Adrenal gland (tissue), 12 donors: ENCODE data around the gene TMCC1. TPM values are rescaled to one million over a fixed set of nuclear protein-coding genes. Genes with fewer than 3 reads are reported as not detected.
"Not testable (repeated sequence)": the region's sequence is repeated elsewhere in the genome, so short reads cannot be mapped to it uniquely, and the experiment has no call there.

Source experiments
- DNase-seq, 7 donors: peaks; one replicate each; pipeline ENCODE4 v3.0.0-alpha.2; 2019 to 2020
- H3K27ac ChIP-seq, 5 donors: fragments of 200-600 bp; sonication (generic) in 4 of 5; 1 replicate in 3 of 5; 2 replicates in 2 of 5; pipeline versions ENCODE4 v1.5.1 to v1.8.0; 2016 to 2020; ENCODE audit warnings: mild to moderate bottlenecking in 1 of 5
- H3K27me3 ChIP-seq: fragments of 200-600 bp; 2 replicates; pipeline ENCODE4 v1.8.0; 2021
- H3K36me3 ChIP-seq, 2 donors: fragments of 200-600 bp; replicated peaks in 1 of 2; 1 replicate in 1 of 2; 2 replicates in 1 of 2; pipeline versions ENCODE4 v1.5.1 to v1.8.0; 2018 to 2022
- H3K4me1 ChIP-seq, 2 donors: fragments of 200-600 bp; replicated peaks in 1 of 2; 1 replicate in 1 of 2; 2 replicates in 1 of 2; pipeline versions ENCODE4 v1.5.1 to v1.8.0; 2018 to 2021
- H3K4me3 ChIP-seq, 4 donors: fragments of 200-600 bp; sonication (generic) in 3 of 4; one replicate each; pipeline ENCODE4 v1.5.1; 2016 to 2018
- H3K9me3 ChIP-seq, 3 donors: fragments of 200-600 bp; sonication (generic) in 1 of 3; replicated peaks in 1 of 3; 1 replicate in 2 of 3; 2 replicates in 1 of 3; pipeline versions ENCODE4 v1.5.1 to v1.8.0; 2016 to 2021
- CTCF ChIP-seq, 6 experiments: fragments of 450-650 bp in 4 of 6; fragments of 200-600 bp in 2 of 6; sonication (generic) in 1 of 6; IDR thresholded peaks; 1 replicate in 5 of 6; 2 replicates in 1 of 6; pipeline versions ENCODE4 v1.5.1 to v1.8.0; 2016 to 2021; ENCODE audit warnings: antibody characterized with exemption in 6 of 6, mild to moderate bottlenecking in 2 of 6, moderate library complexity in 1 of 6
- POLR2A ChIP-seq, 2 donors: fragments of 450-650 bp; IDR thresholded peaks; one replicate each; pipeline ENCODE4 v1.6.1; 2017; ENCODE audit warnings: antibody characterized with exemption in 2 of 2, mild to moderate bottlenecking in 2 of 2, moderate library complexity in 1 of 2
- WGBS, 4 donors: extraction: QIAGEN DNeasy Blood & Tissue Kit in 2 of 4; methylation state at CpG; one replicate each; pipeline versions ENCODE4 v1.1.5 to v1.1.7; 2013 to 2017; 5-methylcytosine and 5-hydroxymethylcytosine counted together
- intact Hi-C, 2 donors: fragments of 100-400 bp; cut with DNase I; formaldehyde crosslinking; loops; one replicate each; pipeline versions ENCODE4 v1.14.1 to v1.15.0; 2022 to 2023
- polyA plus RNA-seq, 3 donors: library from polyadenylated mRNA; stranded (reverse); fragments of 200-250 nt in 2 of 3; fragments of 350-450 nt in 1 of 3; fragmentation: Illumina TruSeq in 1 of 3; extraction: RNeasy Lipid Tissue Mini Kit (QIAGEN cat#74804) in 1 of 3; gene quantifications; one replicate each; pipeline ENCODE4 v1.2.3, GENCODE V29; 2013 to 2014
- total RNA-seq, 9 donors: library from RNA; depleted of rRNA in 4 of 9; stranded (reverse); fragments of >200 nt in 4 of 9; fragments of 120-200 nt in 1 of 9; fragmentation: NEBNext Ultra II Directional in 1 of 9; extraction: Animal tissue kit (Norgen Biotek cat#: 25700) in 1 of 9; gene quantifications; one replicate each; pipeline versions ENCODE4 v1.1.0 to v1.2.4, GENCODE V29; 2013 to 2023
- donor health status: healthy with polysubstance abuse.
- donor health status: Bipolar disorder and iron deficiency.
- donor health status: DM: yes; HTN: yes; CAD: no.
- donor health status: DM: no; HTN: no; CAD: no.
- donor health status: DM: no; HTN: no; CAD: no.
- donor health status: DM: yes; HTN: yes; CAD: no.

Gene TMCC1
- total and polyA plus RNA-seq, 12 donors, result 6.3 to 141 (median 22.9) TPM

GRCh38 chr3:129834580-129834979, 58.9 kb downstream of the TMCC1 start:
- Histone ChIP-seq H3K4me1 (peaks cover 0 to 24% of the 10 kb centered on the region in 2 donors), H3K4me3 (no peak overlapping the region), H3K9me3 (no peaks in the 10 kb centered on the region), H3K27ac (no peak overlapping the region), H3K27me3 (no peaks in the 10 kb centered on the region), H3K36me3 (no peaks in the 10 kb centered on the region)
- TF ChIP-seq POLR2A (IDR thresholded peaks at IDR 0.05) (no peak), CTCF (IDR thresholded peaks at IDR 0.05) (no peak)
- DNase-seq, result no peak
- 79 to 84% (median 81%) methylated on average over 5 of the region's 5 CpGs for WGBS, 4 donors
- intact Hi-C loops, result loop anchor here in 1 of 2 donors (10.0 kb wide), 1 partner anchor 60 kb away; the partner anchor contains the start of gene TMCC1

- H3K27ac ChIP-seq, H3K36me3 ChIP-seq, H3K9me3 ChIP-seq, H3K27me3 ChIP-seq, H3K4me3 ChIP-seq, DNase-seq: not testable (repeated sequence)
- peaks cover 0 to 32% of the 10 kb centered on the region in 2 donors for H3K4me1 ChIP-seq
- intact Hi-C loops, result loop anchor here in 1 of 2 donors (10.0 kb wide), 1 partner anchor 63 kb away; the partner anchor contains the start of gene TMCC1
- 85 to 90% (median 86%) methylated on average over 6 of the region's 6 CpGs for WGBS, 4 donors
These were observed 61.6 kb downstream of the TMCC1 start for GRCh38 chr3:129831942-129832341.

GRCh38 chr3:129831503-129831902, 62.0 kb downstream of the TMCC1 start:
- no peak for DNase-seq
- TF ChIP-seq CTCF (IDR thresholded peaks at IDR 0.05), result no peak
- TF ChIP-seq POLR2A (IDR thresholded peaks at IDR 0.05), result no peak
- intact Hi-C loops, result loop anchor here in 1 of 2 donors (10.0 kb wide), 1 partner anchor 63 kb away; the partner anchor contains the start of gene TMCC1
- H3K27me3 ChIP-seq, result no peaks in the 10 kb centered on the region
- H3K27ac ChIP-seq, result no peak overlapping the region
- no peak overlapping the region for H3K4me3 ChIP-seq
- 86 to 93% (median 92%) methylated on average over 1 of the region's 1 CpG for WGBS, 4 donors
- H3K9me3 ChIP-seq, result no peaks in the 10 kb centered on the region
- H3K36me3 ChIP-seq, result no peaks in the 10 kb centered on the region
- H3K4me1 ChIP-seq, result peaks cover 0 to 32% of the 10 kb centered on the region in 2 donors

- Histone ChIP-seq H3K9me3 (no peaks in the 10 kb centered on the region), H3K4me3 (no peak overlapping the region), H3K4me1 (peaks cover 0 to 34% of the 10 kb centered on the region in 2 donors), H3K27me3 (no peaks in the 10 kb centered on the region), H3K36me3 (no peaks in the 10 kb centered on the region), H3K27ac (peak overlapping the region; percentile 32 to 82 (median 59))
- intact Hi-C loops, result loop anchor here (5.0 to 10.0 kb wide), 5 partner anchors 65 to 345 kb away; partner anchors contain the start of gene TMCC1 (in 1 of the 2)
- TF ChIP-seq POLR2A (IDR thresholded peaks at IDR 0.05), result no peak
- peak; percentile 40 to 85 (median 78) for TF ChIP-seq CTCF (IDR thresholded peaks at IDR 0.05)
- peak; percentile 53 to 80 (median 69) for DNase-seq
These were observed 63.9 kb downstream of the TMCC1 start for GRCh38 chr3:129829640-129830039.

- Histone ChIP-seq H3K4me1 (peaks cover 0 to 27% of the 10 kb centered on the region in 2 donors), H3K27me3 (no peaks in the 10 kb centered on the region), H3K36me3 (no peaks in the 10 kb centered on the region), H3K4me3 (no peak overlapping the region), H3K9me3 (no peaks in the 10 kb centered on the region), H3K27ac (no peak overlapping the region)
- intact Hi-C loops, result loop anchor here (5.0 to 10.0 kb wide), 4 partner anchors 105 to 343 kb away; no protein-coding TSS in a partner anchor
- TF ChIP-seq POLR2A (IDR thresholded peaks at IDR 0.05), result no peak
- TF ChIP-seq CTCF (IDR thresholded peaks at IDR 0.05), result no peak
- WGBS, 4 donors, result 72 to 77% (median 75%) methylated on average over 7 of the region's 7 CpGs
- DNase-seq, result peak in 1 of 7 donors; percentile 18
These were observed 65.7 kb downstream of the TMCC1 start for GRCh38 chr3:129827765-129828164.
